ENCODE data around the gene RPS6KC1.
A peak's percentile ranks its signal among the peaks of the same experiment; 100 is the strongest.
"Not testable (repeated sequence)": the region's sequence is repeated elsewhere in the genome, so short reads cannot be mapped to it uniquely, and the experiment has no call there.

Gene RPS6KC1

DNA sequence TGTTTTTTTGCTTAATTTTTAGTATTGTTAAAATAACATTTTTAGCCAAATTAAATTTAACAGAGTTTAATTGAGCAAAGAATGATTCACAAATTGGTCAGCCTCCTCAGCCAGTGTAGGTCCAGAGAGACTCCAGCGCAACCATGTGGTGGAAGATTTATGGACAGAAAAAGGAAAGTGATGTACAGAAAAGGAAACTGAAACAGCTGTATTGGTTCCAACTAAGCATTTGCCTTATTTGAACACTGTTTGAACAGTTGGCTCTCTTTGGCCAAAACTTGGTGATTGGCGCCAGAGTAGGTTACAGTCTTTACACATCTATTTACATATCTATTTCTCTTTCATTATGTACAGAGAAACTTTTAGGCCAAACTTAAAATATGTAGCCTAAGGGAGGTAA is 19.4 kb downstream of the RPS6KC1 start:
- H3K4me3 Mint-ChIP-seq = peak overlapping the region; percentile 32
- H3K36me3 Mint-ChIP-seq (ENCODE audit: low read depth) = peaks cover 6% of the 10 kb centered on the region
- H3K4me1 Mint-ChIP-seq (ENCODE audit: low read depth) = peaks cover 26% of the 10 kb centered on the region
- H3K27me3 Mint-ChIP-seq (ENCODE audit: low read depth) = no peaks in the 10 kb centered on the region
- peak overlapping the region; percentile 36 for H3K27ac Mint-ChIP-seq
- peak; percentile 11 for DNase-seq (ENCODE audit: low spot score)
- H3K9me3 Mint-ChIP-seq = no peaks in the 10 kb centered on the region

DNA sequence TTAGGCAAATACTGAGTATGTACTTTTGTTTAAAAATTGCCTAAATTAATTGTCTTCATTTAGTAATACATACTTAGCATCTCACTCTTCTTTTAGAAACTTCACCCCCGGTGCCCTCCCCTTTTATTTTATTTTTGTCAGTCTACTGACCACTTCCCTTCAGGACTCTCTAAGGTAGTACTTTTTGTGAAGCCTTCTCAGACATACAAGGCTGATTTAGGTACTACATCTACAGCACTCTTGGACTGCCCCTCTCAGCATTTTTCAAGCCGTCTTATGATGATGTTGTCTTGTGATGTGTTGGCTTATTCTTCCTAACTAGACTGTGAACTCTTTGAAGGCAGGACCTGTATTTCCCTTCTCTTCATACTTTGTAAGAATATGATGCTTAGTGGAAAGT is 24.7 kb downstream of the RPS6KC1 start:
- Mint-ChIP-seq H3K27ac (no peak overlapping the region), H3K36me3 (ENCODE audit: low read depth) (peaks cover 8% of the 10 kb centered on the region), H3K27me3 (ENCODE audit: low read depth) (no peaks in the 10 kb centered on the region), H3K9me3 (no peaks in the 10 kb centered on the region), H3K4me1 (ENCODE audit: low read depth) (peaks cover 18% of the 10 kb centered on the region), H3K4me3 (no peak overlapping the region)
- no peak for DNase-seq (ENCODE audit: low spot score)

- Mint-ChIP-seq H3K4me3 (peak overlapping the region; percentile 33), H3K27ac (peak overlapping the region; percentile 88), H3K9me3 (no peaks in the 10 kb centered on the region)
Observed at GRCh38 chr1:213082420-213083111, 31.5 kb downstream of the RPS6KC1 start.

DNA sequence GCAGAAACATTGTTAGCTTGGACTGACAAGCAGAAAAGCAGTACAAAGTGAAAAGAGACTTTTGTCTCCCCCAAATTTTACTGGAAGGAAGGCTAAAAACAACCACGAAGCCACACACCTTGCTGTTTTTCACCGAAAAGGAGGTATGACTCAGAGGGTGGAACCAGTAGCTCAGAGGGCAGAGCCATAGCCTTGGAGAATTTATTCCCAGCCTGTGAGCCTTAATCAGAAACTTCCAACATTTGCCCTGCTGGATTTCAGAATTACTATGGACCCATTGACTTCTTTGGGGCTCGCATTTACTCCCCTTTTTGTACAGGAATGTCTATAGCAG is 32.0 kb downstream of the RPS6KC1 start:
- Mint-ChIP-seq H3K27me3 (ENCODE audit: low read depth) (no peaks in the 10 kb centered on the region), H3K9me3 (no peaks in the 10 kb centered on the region), H3K27ac (peak overlapping the region; percentile 88), H3K4me1 (ENCODE audit: low read depth) (peaks cover 24% of the 10 kb centered on the region), H3K36me3 (ENCODE audit: low read depth) (peaks cover 23% of the 10 kb centered on the region), H3K4me3 (peak overlapping the region; percentile 33)
- no peak for DNase-seq (ENCODE audit: low spot score)

More at GRCh38 chr1:213082420-213083111, 31.5 kb downstream of the RPS6KC1 start:
- peaks cover 24% of the 10 kb centered on the region for H3K4me1 Mint-ChIP-seq (ENCODE audit: low read depth)
- H3K27me3 Mint-ChIP-seq (ENCODE audit: low read depth) = no peaks in the 10 kb centered on the region
- peaks cover 23% of the 10 kb centered on the region for H3K36me3 Mint-ChIP-seq (ENCODE audit: low read depth)
- no peak for DNase-seq (ENCODE audit: low spot score)

- H3K9me3 Mint-ChIP-seq = no peaks in the 10 kb centered on the region
- peaks cover 20% of the 10 kb centered on the region for H3K36me3 Mint-ChIP-seq (ENCODE audit: low read depth)
- no peak overlapping the region for H3K27ac Mint-ChIP-seq
- H3K4me1 Mint-ChIP-seq (ENCODE audit: low read depth) = peaks cover 21% of the 10 kb centered on the region
- H3K27me3 Mint-ChIP-seq (ENCODE audit: low read depth) = no peaks in the 10 kb centered on the region
- no peak for DNase-seq (ENCODE audit: low spot score)
- H3K4me3 Mint-ChIP-seq = no peak overlapping the region
Observed at GRCh38 chr1:213087911-213088310, 36.9 kb downstream of the RPS6KC1 start.

GRCh38 chr1:213089924-213090677 is 39.1 kb downstream of the RPS6KC1 start:
- Mint-ChIP-seq H3K27ac (peak overlapping the region; percentile 37), H3K4me1 (ENCODE audit: low read depth) (peaks cover 8% of the 10 kb centered on the region), H3K36me3 (ENCODE audit: low read depth) (peaks cover 11% of the 10 kb centered on the region), H3K4me3 (peak overlapping the region; percentile 28), H3K9me3 (no peaks in the 10 kb centered on the region), H3K27me3 (ENCODE audit: low read depth) (no peaks in the 10 kb centered on the region)
- DNase-seq (ENCODE audit: low spot score) = no peak

- no peaks in the 10 kb centered on the region for H3K9me3 Mint-ChIP-seq
- DNase-seq (ENCODE audit: low spot score) = no peak
- no peak overlapping the region for H3K4me3 Mint-ChIP-seq
- H3K36me3 Mint-ChIP-seq (ENCODE audit: low read depth) = peaks cover 10% of the 10 kb centered on the region
- H3K4me1 Mint-ChIP-seq (ENCODE audit: low read depth) = peaks cover 8% of the 10 kb centered on the region
- no peaks in the 10 kb centered on the region for H3K27me3 Mint-ChIP-seq (ENCODE audit: low read depth)
- H3K27ac Mint-ChIP-seq = no peak overlapping the region
Observed at GRCh38 chr1:213094446-213094845, 43.4 kb downstream of the RPS6KC1 start.

- Mint-ChIP-seq H3K4me3 (no peak overlapping the region), H3K36me3 (ENCODE audit: low read depth) (peaks cover 5% of the 10 kb centered on the region), H3K27ac (no peak overlapping the region), H3K27me3 (ENCODE audit: low read depth) (no peaks in the 10 kb centered on the region), H3K4me1 (ENCODE audit: low read depth) (no peaks in the 10 kb centered on the region), H3K9me3 (no peaks in the 10 kb centered on the region)
- no peak for DNase-seq (ENCODE audit: low spot score)
Observed at GRCh38 chr1:213095467-213095866, 44.4 kb downstream of the RPS6KC1 start.

GRCh38 chr1:213099682-213100399 is 48.8 kb downstream of the RPS6KC1 start:
- no peak for DNase-seq (ENCODE audit: low spot score)
- Mint-ChIP-seq H3K36me3 (ENCODE audit: low read depth) (peaks cover 6% of the 10 kb centered on the region), H3K4me3 (no peak overlapping the region), H3K9me3 (no peaks in the 10 kb centered on the region), H3K4me1 (ENCODE audit: low read depth) (no peaks in the 10 kb centered on the region), H3K27me3 (ENCODE audit: low read depth) (no peaks in the 10 kb centered on the region), H3K27ac (no peak overlapping the region)

- not testable (repeated sequence) for H3K4me1 Mint-ChIP-seq (ENCODE audit: low read depth); H3K27me3 Mint-ChIP-seq (ENCODE audit: low read depth); H3K4me3 Mint-ChIP-seq; H3K27ac Mint-ChIP-seq; DNase-seq (ENCODE audit: low spot score); H3K36me3 Mint-ChIP-seq (ENCODE audit: low read depth); H3K9me3 Mint-ChIP-seq
Observed at GRCh38 chr1:213100565-213100964, 49.5 kb downstream of the RPS6KC1 start.

GRCh38 chr1:213103377-213104306 is 52.6 kb downstream of the RPS6KC1 start:
- no peak overlapping the region for H3K27ac Mint-ChIP-seq
- no peaks in the 10 kb centered on the region for H3K4me1 Mint-ChIP-seq (ENCODE audit: low read depth)
- H3K9me3 Mint-ChIP-seq = peaks cover 3% of the 10 kb centered on the region
- no peaks in the 10 kb centered on the region for H3K27me3 Mint-ChIP-seq (ENCODE audit: low read depth)
- H3K36me3 Mint-ChIP-seq (ENCODE audit: low read depth) = peaks cover 4% of the 10 kb centered on the region
- no peak overlapping the region for H3K4me3 Mint-ChIP-seq
- DNase-seq (ENCODE audit: low spot score) = no peak

DNA sequence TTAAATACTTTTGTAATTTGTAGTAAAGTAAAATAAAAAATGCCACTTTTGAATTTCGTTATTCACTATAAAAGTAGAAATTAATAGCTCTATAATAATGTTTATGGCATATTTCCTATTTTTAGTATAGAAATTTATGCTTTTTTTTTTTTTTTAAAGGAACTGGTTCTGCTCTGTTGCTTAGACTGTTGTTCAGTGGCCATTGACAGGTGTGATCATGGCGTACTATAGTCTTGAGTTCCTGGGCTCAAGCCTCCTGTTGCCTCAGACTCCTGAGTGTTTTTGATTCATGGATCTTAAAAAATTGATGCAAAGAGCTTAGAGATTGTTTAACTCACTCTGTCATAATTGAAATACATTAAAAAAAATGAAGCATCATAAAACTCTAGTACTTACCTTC is 53.6 kb downstream of the RPS6KC1 start:
- no peak overlapping the region for H3K4me3 Mint-ChIP-seq
- peaks cover 3% of the 10 kb centered on the region for H3K9me3 Mint-ChIP-seq
- DNase-seq (ENCODE audit: low spot score) = no peak
- no peaks in the 10 kb centered on the region for H3K4me1 Mint-ChIP-seq (ENCODE audit: low read depth)
- H3K27ac Mint-ChIP-seq = no peak overlapping the region
- peaks cover 4% of the 10 kb centered on the region for H3K36me3 Mint-ChIP-seq (ENCODE audit: low read depth)
- no peaks in the 10 kb centered on the region for H3K27me3 Mint-ChIP-seq (ENCODE audit: low read depth)

DNA sequence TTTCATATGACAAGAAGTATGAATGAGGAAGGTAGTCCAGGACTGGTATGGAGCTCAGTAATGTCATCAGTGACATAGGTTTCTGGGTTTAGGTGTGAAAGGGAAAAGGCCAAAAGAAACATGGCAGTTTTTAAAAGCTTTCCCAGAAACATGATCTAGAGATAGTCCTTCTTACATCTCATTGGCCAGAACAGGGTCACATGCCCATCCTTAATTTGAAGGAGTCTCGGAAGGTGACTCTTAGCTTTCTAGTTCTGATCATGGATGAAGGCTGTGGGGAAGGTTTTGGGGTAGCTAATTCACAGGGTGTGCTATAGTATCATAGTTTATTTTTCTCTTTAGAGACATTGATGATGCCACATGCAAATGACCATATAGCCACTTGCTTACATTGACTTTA is 55.3 kb downstream of the RPS6KC1 start:
- peaks cover 3% of the 10 kb centered on the region for H3K9me3 Mint-ChIP-seq
- no peaks in the 10 kb centered on the region for H3K27me3 Mint-ChIP-seq (ENCODE audit: low read depth)
- H3K4me3 Mint-ChIP-seq = no peak overlapping the region
- peaks cover 2% of the 10 kb centered on the region for H3K36me3 Mint-ChIP-seq (ENCODE audit: low read depth)
- peaks cover 7% of the 10 kb centered on the region for H3K4me1 Mint-ChIP-seq (ENCODE audit: low read depth)
- no peak for DNase-seq (ENCODE audit: low spot score)
- H3K27ac Mint-ChIP-seq = no peak overlapping the region
